ENCODE results near the gene BCAP29.
A peak's percentile ranks its signal among the peaks of the same experiment; 100 is the strongest.

BCAP29 gene

DNA sequence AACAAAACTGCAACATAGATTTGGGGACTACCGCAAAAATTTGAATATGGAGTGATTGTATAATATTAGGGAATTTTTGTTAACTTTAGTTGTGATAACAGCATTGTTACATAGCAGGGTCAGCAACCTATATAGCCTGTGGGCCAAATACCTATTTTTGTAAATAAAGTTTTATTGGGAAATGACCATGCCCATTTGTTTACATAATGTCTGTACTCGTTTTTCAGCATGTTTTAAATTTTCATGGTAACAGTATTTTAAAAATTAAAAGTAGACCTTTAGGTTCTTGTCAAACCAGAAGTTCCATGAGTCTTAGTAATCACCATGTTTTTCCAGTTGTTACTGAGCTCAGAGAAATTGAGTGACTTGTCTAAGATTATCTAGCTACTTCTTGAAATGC lies 4.7 kb downstream of the BCAP29 start:
- no peak for DNase-seq

DNA sequence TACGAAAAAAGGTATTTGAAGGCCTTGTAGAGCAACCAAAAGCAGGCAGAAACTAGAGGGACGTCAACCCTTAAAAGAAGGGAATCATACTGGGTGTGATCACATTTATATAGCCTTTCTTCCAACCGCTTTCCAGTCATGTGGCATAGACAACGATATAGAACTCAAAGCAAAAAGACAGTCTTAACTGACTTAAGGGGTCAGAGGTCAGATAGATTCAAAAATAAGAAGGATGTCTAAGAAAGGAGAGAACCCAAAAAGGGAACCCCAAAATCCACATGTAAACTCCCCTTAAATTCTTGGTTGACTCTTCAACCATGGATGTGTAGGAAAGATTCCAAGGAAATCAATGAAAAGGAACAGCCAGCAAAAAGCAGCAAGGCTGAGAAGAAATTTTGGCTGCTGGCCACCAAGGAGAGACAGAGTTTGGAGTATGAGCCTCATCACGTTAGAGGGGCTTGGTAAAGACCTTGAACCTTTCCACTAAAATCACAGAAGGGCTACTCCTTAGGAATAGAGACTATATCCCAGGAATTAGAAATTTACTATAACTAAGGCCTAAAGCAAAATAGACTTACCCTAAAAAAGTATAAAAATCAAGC lies 8.6 kb downstream of the BCAP29 start:
- DNase-seq = no peak

- no peak for DNase-seq
Observed at GRCh38 chr7:107591421-107591820, 11.4 kb downstream of the BCAP29 start.

DNA sequence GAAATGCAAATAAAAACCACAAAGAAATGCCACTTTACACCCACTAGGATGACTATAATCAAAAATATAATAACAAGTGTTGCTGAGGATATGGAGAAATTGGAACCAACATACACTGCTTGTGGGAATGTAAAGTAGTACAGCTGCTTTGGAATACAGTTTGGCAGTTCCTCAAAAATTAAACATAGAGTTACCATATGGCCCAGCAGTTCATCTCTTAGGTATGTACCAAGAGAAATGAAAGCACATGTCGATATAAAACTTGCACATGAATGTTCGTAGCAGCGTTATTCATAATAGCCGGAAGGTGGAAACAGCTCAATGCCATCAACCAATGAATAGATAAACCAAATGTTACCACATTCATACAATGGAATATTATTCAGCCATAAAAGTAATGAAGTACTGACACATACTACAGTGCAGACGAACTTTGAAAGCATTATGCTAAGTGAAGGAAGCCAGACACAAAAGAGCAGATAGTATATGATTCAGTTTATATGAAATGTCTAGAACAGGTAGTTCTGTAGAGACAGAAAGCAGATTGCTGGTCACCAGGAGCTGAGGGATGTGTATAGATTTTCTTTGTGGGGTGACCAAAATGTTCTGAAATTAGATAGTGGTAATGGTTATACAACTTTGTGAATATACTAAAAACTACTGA lies 12.4 kb downstream of the BCAP29 start:
- no peak for DNase-seq

GRCh38 chr7:107593025-107593410 lies 13.0 kb downstream of the BCAP29 start:
- no peak for DNase-seq

GRCh38 chr7:107594961-107595737 lies 15.1 kb downstream of the BCAP29 start:
- DNase-seq = no peak

DNA sequence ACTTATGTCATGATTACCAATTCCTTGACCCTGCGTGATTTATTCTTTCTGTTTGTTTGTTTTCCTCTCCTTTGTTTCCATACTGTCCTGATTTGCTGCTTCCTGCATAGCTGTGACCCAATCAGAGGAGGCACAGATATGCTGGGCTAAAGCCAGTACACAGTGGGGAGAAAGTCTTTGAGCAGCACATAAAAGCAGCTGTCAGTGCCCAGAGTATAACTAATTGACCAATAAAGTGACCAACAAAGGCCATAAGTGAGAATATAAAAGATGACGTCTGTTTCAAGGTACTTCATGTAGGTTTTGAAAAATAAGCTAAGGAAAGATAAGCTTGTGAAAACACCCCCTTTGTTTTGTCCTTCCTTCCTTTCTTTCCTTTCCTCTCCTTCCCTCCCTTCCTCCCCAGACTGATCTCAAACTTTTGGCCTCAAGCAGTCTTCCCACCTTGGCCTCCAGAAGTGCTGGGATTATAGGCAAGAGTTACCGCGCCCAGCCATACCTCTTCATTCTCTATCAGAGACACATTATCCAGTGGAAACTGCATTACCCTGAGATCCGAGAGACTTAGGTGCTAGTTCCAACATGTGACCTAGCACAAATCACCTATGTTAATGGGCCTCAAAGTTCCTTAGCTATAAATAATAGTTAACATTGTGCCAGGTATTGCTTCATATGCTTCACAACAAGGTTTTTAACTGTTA lies 17.0 kb downstream of the BCAP29 start:
- DNase-seq = no peak

DNA sequence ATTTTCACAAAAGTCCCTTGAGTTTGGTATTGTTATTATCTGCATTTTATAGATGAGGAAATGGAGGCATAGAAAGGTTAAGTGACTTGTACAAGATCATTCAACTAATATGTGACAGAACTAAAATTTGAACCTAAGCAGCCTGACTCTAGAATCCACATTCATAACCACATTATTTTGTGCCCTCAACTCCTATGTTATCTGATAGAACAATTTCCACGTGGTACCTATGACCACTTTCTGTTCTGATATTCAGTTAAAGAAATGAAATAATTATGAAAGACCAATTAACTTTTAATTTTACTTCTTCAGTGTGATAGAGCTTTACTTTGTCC lies 17.5 kb downstream of the BCAP29 start:
- no peak for DNase-seq

- DNase-seq = no peak
Observed at GRCh38 chr7:107597953-107598352, 17.9 kb downstream of the BCAP29 start.

DNA sequence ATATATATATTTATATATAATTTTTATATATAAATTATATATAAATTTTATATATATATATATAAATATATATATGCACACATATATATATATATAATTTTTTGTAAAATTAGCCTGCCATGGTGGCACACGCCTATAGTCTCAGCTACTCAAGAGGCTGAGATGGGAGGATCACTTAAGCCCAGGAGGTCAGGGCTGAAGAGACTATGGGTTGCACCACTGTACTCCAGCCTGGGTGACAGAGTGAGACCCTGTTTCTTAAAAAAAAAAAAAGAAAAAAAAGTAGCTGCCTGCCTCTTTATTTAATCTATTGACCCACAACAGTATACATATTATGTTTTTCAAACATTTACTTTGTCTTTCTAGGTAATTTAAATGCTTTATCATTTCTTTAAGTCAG lies 19.2 kb downstream of the BCAP29 start:
- DNase-seq = no peak

DNA sequence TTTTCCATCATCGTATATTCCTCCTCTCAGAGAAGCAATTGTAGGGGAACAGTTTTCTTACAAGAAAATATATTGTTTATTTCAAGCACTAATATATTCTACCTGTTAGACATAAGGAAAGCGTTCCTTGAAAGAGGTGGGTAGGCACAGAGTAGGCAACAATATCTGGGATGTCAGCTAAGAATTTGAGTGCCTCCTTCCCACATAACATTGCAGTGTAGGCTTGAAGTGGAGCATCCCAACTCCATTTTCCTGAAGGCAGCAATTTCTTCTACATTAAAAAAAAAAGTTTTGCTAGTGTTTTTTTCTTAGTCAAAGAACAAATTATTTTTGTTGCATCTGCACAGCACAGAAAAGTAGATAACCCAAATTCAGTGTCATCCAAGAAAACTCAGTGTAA lies 20.8 kb downstream of the BCAP29 start:
- no peak for DNase-seq

- DNase-seq = peak; percentile 7
Observed at GRCh38 chr7:107605218-107605815, 25.3 kb downstream of the BCAP29 start.

DNA sequence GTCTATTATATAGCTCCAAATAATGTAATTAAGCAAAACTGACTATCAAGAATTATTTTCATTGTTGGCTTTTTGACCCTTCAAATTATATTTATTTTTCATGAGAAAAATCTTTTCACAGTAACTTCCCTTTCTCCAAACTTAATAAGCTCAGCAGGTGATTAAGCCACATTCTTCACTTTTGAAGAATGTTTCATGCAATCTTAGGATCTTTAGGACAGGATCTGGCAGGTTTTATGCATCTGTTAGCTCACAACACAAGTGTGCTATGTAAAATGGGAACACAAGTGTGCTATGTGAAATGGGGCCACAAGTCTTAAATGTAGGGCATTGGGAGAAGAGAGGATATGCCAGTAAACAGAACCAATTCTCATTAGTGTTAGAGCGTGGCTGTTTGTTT lies 26.3 kb downstream of the BCAP29 start:
- no peak for DNase-seq

- DNase-seq = no peak
Observed at GRCh38 chr7:107609811-107610261, 29.8 kb downstream of the BCAP29 start.

DNA sequence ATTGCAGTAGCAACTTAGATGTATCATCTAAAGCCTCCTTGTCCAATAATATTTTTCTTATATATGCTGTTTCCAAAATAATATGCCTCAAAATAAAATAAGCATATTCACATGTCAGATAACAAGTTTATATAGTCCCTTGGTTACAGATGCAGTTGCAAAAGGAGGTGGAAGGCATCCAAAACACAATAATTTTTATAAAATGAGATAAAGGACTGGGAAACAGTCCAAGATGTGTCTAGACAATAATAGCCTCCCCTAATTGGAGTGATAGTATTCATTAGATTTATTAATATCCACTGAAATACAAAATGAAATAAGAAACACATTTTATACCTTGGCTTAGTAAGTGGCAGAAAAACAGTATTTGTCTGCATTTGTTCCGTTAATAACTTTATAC lies 30.3 kb downstream of the BCAP29 start:
- no peak for DNase-seq

GRCh38 chr7:107613439-107613838 lies 33.4 kb downstream of the BCAP29 start:
- no peak for DNase-seq

GRCh38 chr7:107613948-107614347 lies 33.9 kb downstream of the BCAP29 start:
- DNase-seq = no peak

DNA sequence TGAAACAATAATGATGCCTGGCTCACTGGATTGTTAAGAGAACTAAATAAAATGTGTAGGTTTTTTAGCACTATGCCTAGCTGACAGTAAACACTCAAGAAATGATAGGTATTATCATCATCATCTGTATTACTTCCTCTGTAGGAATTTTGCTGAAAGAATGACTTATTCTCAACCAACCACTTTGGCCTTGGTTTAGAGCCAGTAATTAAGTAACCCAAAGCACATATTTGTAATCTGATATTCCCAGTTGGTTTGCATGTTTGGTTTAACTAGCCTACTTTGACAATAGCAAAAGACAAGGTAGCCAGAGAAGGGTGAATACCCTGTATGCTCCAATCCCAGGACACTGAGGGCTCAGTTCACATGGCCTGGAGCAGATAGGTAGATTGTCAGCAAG lies 34.4 kb downstream of the BCAP29 start:
- DNase-seq = no peak

- DNase-seq = no peak
Observed at GRCh38 chr7:107615910-107616680, 36.0 kb downstream of the BCAP29 start.

DNA sequence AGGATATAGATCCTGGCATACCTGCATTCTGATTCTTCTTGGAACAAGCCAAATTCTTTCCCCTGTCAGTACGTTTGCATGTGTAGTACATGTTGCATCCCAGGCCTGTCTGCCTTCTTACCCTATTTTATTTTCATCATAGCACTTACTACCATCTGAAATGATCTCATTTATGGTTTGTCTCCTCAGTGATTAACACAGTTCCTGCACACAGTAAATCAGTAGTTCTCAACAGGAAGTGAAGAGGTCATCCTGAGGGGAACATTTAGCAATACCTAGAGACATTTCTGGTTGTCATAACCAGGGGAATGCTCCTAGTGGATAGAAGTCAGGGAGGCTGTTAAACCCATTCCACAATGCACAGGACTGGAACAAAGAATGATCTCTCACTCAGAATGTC lies 42.4 kb downstream of the BCAP29 start:
- peak; percentile 22 for DNase-seq

- no peak for DNase-seq
Observed at GRCh38 chr7:107622894-107623293, 42.8 kb downstream of the BCAP29 start.

- no peak for DNase-seq
Observed at GRCh38 chr7:107627002-107627401, 47.0 kb downstream of the BCAP29 start.
